ENCODE measurements around the gene CRADD.
"Not testable (repeated sequence)": the region's sequence is repeated elsewhere in the genome, so short reads cannot be mapped to it uniquely, and the experiment has no call there.

Gene CRADD

DNA sequence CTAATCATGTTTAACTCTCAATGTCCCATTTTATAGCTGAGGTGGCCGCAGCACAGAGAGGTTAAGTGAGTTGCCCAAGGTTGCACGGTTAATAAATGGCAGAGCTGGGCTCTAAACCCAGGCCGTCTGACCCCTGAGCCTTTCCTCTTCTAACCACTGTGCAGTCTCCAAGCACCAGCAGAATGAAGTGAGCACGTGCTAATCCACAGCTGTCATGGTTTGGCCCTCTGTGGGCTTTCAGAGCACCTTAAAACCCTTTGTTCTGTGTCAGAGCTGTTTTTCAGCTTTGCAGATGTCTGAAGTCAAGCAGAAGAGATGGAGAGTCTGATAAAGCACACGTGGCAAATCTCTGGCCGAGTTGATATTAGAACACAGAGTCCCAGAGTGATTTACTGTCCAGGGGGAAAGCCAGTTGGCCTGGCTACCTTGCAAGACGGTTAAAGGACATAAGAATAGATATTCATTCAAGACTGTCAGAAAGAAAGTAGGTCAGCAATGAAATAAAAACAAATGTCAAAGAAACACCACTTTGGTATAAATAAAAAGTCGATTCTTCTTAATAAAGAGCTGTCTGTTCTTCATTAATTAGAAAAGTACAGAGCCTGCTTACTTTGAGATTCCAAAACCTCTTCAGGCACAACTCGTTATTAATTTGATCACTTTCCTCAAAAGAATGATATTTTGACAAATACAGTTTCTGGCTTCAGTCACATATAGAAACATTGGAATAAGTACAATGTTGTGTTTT is 107.3 kb downstream of the CRADD start:
- no peak for DNase-seq (ENCODE audit: low read depth)

- no peak for DNase-seq (ENCODE audit: low read depth)
These were observed 108.3 kb downstream of the CRADD start for GRCh38 chr12:93785249-93786010.

DNA sequence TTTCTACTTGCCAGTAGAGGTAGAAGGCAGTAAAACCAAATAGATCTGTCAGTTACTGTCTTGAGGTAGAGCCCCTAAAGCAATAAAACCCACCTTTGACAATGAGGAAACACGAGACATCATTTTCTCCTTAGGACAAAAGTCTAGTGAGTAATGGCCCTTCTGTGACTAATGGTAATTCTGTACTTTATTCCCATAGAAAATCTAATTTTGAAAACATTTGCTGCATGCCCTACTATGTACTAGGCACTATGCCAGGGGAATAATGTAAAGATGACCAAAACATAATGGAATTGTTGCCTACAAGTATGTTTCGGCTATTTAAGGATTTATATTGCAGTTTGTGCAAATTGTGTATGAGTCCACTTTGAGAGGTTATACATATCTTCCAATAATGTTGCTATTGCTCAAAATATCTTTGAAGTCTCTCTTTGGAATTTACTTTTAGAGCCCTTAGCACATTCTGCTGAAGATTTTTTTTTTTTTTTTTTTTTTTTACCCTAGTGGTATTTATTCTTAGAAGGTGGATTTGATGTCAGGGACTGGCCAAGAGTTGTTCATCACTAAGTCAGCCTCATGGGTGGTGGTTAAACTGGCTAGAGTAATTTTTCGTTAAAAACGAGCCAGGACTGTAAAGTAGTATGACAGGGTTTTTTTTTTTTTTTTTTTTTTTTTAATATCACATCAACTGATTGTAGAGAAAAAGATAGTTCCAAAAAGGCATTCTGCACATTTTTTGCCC is 109.7 kb downstream of the CRADD start:
- DNase-seq (ENCODE audit: low read depth): no peak

DNA sequence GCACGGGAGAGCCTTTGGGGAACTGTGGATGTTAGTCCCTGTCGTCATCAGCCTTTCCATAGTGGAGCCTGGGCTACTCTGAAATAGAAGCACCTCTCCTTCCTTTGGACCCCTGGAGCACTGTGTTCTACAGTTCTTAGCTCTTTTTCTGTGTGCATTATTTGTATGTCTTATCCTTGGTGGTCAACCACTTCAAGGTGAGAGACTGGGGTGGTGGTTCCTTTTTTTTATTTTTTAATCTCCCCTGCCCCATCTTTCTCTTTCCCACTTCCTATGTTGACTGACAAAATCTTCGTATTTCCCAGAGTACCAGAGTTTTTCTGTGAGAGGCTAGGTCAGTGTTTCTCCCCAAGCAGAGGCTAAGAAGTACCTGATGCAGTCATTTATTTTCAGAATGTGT is 111.7 kb downstream of the CRADD start:
- no peak for DNase-seq (ENCODE audit: low read depth)

- DNase-seq (ENCODE audit: low read depth): no peak
These were observed 112.6 kb downstream of the CRADD start for GRCh38 chr12:93789767-93790166.

DNA sequence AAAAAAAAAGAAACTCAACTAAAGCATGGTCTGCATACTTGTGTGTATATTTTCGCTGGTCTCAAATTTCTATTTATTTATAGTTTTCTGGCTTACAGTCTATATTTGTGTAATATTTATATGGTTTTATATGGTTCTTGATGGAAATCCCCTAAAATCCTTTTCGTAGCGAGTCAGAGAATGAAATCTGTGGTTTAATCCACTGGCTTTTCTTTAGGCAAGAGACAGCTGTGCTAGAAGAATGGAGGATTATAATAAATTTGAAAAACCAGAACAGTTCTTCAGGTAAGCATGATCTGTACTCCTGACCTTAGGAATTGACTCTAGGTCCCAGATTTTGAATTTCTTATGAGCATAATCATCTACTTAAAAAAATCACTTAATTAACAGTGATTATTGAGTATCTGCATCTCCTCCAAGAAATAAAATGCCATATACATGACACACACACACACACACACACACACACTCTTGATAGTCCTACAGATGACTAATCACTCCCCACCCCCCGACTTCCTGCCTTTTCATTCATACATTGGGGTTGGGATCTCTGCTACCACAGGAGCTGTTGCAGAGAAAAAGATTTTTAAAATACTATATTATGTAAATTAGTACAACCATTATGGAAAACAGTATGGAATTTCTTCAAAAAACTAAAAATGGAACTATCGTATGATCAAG is 113.4 kb downstream of the CRADD start:
- no peak for DNase-seq (ENCODE audit: low read depth)

- no peak for DNase-seq (ENCODE audit: low read depth)
These were observed 115.8 kb downstream of the CRADD start for GRCh38 chr12:93793007-93793406.

- DNase-seq (ENCODE audit: low read depth): no peak
These were observed 116.8 kb downstream of the CRADD start for GRCh38 chr12:93793983-93794382.

DNA sequence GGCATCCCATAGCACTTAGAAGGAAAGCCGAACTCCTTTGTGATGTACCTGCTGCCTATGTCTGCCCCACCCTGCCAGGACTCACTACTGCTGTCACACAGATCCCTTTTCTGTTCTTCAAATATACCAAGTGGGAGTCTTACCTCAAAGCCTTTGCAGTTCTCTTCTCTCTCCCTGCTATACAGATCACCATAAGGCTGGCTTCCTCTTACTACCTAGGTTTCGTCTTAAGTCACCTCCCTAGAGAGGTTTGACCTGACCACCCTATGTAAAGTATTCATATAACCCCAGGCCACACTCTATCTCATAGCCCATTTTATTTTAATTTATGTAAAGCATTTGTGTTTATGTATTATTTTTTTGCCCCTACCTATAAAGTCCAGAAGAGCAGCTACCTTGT is 117.6 kb downstream of the CRADD start:
- no peak for DNase-seq (ENCODE audit: low read depth)

- DNase-seq (ENCODE audit: low read depth): no peak
These were observed 118.2 kb downstream of the CRADD start for GRCh38 chr12:93795352-93795751.

DNA sequence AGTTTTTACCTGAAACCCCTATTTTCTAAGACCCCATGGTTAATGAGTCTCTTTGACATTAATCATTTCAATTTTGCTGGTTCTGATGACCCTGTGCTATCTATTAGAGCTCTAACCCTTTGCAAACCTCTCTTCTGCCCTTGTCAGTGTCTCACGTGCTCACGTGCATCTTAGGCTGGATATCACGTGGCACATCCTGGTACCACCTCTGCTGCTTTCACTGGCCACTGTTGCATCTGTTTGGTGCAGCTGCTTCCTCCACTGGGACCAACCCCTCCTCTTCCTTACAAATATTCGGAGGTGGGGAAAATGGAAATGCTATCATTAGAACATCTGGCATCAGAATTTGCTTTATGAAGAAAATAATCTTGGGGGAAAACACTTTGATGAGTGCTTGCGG is 119.6 kb downstream of the CRADD start:
- DNase-seq (ENCODE audit: low read depth): no peak

DNA sequence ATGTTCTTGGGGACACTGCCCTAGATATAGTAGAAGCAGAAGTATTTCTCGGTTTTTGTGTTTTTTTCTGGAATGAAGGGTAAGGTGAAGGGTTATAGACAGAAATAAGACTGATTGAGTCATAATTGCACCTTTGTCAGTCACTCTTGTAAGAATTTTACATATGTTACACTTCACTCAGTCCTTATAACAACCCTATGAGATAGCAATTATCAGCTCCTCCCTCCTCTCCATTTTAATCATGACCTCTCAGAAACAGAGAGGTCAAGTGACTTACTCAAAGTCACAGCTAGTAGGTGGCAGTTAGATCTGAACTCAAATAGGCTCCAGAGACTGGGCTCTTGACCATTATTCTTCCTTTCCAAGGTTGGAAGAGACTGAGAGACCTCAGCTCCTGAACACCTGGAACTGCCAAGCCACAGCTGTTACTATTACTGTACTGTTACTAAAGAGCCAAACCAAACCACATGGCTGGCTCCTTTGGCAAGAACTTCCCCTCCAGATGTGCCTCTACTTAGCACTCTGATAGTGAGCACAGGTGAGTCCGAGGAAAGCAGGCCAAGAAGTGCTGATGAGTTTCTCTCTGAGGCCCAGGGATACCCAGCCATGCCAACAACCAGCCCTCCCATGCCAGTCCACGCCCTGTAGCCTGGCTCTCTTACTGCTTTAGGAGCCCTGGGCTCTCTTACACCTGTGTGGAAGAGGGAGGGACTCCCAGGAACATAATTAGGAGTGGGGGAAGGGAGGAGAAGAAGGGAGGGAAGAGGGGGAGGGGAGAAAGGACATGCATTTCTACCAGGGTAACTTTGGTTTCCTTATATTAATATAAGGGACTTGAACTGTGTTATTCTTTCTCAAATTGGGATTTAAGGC is 121.3 kb downstream of the CRADD start:
- DNase-seq (ENCODE audit: low read depth): no peak

DNA sequence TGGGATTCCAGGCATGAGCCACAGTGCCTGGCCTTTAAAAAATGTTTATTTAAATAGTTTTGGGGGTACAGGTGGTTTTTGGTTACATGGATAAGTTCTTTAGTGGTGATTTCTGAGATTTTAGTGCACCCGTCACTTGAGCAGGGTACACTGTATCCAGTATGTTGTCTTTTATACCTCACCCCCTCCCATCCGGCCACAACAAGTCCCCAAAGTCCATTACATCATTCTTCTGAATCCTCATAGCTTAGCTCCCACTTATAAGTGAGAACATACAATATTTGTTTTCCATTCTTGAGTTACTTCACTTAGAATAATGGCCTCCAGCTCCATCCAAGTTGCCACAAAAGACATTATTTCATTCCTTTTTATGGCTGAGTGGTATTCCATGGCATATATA is 124.5 kb downstream of the CRADD start:
- DNase-seq (ENCODE audit: low read depth): not testable (repeated sequence)

GRCh38 chr12:93802293-93802692 is 125.1 kb downstream of the CRADD start:
- DNase-seq (ENCODE audit: low read depth): no peak

- DNase-seq (ENCODE audit: low read depth): no peak
These were observed 125.7 kb downstream of the CRADD start for GRCh38 chr12:93802698-93803423.

DNA sequence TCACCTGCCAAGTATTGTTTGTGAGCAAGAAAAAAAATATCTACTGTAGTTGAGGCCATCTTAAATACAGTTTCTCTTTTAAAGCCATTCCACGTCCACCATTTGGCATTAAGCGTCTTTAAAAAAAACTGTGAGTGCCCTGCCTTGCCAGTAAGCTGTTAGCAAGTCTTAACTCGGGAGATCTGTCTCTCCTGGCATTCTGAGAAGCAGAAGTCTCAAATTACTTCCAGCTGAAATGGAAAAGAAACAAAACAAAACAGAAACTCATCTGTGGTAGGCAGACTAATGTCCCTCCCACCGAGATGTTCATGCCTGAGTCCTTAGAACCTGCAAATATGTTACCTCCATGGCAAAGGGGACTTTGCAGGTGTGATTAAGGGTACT is 126.2 kb downstream of the CRADD start:
- no peak for DNase-seq (ENCODE audit: low read depth)

- no peak for DNase-seq (ENCODE audit: low read depth)
These were observed 127.4 kb downstream of the CRADD start for GRCh38 chr12:93804392-93805179.

DNA sequence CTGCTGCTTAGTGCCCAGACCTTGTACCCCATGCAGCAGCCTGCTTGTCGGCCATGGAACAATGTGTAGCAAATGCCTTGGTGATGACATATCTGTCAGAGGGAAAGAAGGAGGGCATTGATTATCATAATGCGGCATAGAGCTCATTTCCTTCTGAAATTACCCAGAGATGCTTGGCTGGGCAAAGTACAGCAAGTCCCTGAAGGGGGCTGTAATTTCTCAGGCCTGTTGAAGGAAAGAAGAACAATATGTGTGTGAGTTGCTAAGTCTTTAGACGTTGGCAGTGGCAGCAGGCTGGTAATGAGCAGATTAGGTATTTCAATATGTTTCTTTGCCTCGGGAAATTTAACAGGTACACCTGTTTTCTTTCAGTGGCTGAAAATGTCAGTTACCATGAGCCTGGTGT is 128.6 kb downstream of the CRADD start:
- no peak for DNase-seq (ENCODE audit: low read depth)

- no peak for DNase-seq (ENCODE audit: low read depth)
These were observed 130.2 kb downstream of the CRADD start for GRCh38 chr12:93807354-93807753.

Data from stimulated activated CD8-positive, alpha-beta memory T cell treated with anti-CD3 and anti-CD28 coated beads, Interleukin-4, amount 100 ng/mL, for 24 hours (primary cell).